Neural cell (in vitro differentiated cells): ENCODE measurements around the gene SERPINB5.

ENCODE experiments used
- EP300 ChIP-seq: fragments of 450-650 bp; conservative IDR thresholded peaks from 2 replicates; pipeline ENCODE4 v1.6.1; 2014; ENCODE audit warnings: antibody characterized with exemption, mild to moderate bottlenecking, moderate library complexity; ENCODE audit not compliant: poor library complexity, severe bottlenecking
- EZH2 ChIP-seq: fragments of 200-600, 300-800 bp; shearing (Covaris generic), sonication (generic); IDR thresholded peaks from 2 replicates; pipeline ENCODE4 v1.6.1; 2014; ENCODE audit warnings: antibody characterized with exemption, low read length, borderline replicate concordance, mild to moderate bottlenecking; ENCODE audit not compliant: insufficient read depth, poor library complexity, severe bottlenecking
- MXI1 ChIP-seq: fragments of 450-650 bp; conservative IDR thresholded peaks from 2 replicates; pipeline ENCODE4 v1.6.1; 2014; ENCODE audit warnings: antibody characterized with exemption, mild to moderate bottlenecking; ENCODE audit not compliant: poor library complexity, severe bottlenecking
- POLR2AphosphoS5 ChIP-seq: IDR thresholded peaks from 2 replicates; pipeline ENCODE4 v1.6.1; 2012
- RAD21 ChIP-seq: fragments of 450-650 bp; conservative IDR thresholded peaks from 2 replicates; pipeline ENCODE4 v1.6.1; 2014; ENCODE audit warnings: antibody characterized with exemption, mild to moderate bottlenecking, moderate library complexity
- SMC3 ChIP-seq: fragments of 450-650 bp; conservative IDR thresholded peaks from 2 replicates; pipeline ENCODE4 v1.6.1; 2014; ENCODE audit warnings: antibody characterized with exemption, mild to moderate bottlenecking, moderate library complexity; ENCODE audit not compliant: poor library complexity
- TF ChIP-seq, protein P1 (sequence below): fragments of 450-650 bp; IDR thresholded peaks from 2 replicates; pipeline ENCODE4 v1.5.1; 2014; ENCODE audit warnings: antibody characterized with exemption, mild to moderate bottlenecking, moderate library complexity; ENCODE audit not compliant: poor library complexity, severe bottlenecking
- TF ChIP-seq, protein P2 (sequence below): IDR thresholded peaks from 2 replicates; pipeline ENCODE4 v1.6.1; 2012; ENCODE audit warnings: borderline replicate concordance

DNA sequence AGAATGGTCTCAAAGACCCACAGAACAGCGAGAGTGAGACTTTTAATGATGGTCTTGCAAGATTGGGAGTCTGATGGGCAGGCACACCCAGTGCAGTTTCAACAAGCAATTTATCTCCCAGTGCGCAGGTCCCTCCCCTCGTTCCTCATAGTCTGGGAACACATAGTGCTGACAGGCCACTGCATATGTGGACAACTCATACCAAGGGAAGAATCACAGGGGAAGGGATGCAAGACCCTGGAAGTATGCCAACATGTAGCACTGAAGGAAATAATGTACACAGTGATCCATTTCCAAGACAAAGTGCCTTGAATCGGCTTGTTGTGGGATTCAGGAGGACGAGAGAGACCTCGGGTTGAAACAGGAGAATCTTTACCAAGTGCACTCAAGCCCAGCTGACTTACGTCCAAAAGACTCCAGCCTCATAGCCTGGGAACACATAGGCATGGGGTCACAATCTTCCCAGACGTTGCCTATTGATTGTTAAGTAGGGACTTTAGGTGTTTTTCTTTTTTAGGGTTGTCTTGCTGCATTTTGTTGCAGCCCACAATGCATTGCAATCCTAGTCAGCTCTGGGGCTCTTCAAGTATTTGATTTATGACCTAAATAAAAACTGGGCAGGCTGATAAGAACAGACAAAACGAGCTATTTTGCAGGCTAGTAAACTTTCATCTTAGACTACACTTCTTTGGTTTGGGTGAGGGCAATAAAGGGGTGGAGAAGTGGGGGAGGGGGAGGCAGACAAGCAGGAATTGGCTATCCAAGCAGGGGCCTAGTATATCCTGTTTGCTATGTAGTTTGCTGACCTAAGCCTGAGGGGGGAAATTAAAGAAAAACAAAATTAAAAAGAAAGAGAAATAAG, 24.7 kb upstream of the SERPINB5 start:
- TF ChIP-seq, protein P1, sequence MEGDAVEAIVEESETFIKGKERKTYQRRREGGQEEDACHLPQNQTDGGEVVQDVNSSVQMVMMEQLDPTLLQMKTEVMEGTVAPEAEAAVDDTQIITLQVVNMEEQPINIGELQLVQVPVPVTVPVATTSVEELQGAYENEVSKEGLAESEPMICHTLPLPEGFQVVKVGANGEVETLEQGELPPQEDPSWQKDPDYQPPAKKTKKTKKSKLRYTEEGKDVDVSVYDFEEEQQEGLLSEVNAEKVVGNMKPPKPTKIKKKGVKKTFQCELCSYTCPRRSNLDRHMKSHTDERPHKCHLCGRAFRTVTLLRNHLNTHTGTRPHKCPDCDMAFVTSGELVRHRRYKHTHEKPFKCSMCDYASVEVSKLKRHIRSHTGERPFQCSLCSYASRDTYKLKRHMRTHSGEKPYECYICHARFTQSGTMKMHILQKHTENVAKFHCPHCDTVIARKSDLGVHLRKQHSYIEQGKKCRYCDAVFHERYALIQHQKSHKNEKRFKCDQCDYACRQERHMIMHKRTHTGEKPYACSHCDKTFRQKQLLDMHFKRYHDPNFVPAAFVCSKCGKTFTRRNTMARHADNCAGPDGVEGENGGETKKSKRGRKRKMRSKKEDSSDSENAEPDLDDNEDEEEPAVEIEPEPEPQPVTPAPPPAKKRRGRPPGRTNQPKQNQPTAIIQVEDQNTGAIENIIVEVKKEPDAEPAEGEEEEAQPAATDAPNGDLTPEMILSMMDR = no peak
- TF ChIP-seq POLR2AphosphoS5 (no peak), MXI1 (no peak), EZH2 (no peak), EP300 (no peak), RAD21 (no peak), SMC3 (no peak)
- TF ChIP-seq, protein P2, sequence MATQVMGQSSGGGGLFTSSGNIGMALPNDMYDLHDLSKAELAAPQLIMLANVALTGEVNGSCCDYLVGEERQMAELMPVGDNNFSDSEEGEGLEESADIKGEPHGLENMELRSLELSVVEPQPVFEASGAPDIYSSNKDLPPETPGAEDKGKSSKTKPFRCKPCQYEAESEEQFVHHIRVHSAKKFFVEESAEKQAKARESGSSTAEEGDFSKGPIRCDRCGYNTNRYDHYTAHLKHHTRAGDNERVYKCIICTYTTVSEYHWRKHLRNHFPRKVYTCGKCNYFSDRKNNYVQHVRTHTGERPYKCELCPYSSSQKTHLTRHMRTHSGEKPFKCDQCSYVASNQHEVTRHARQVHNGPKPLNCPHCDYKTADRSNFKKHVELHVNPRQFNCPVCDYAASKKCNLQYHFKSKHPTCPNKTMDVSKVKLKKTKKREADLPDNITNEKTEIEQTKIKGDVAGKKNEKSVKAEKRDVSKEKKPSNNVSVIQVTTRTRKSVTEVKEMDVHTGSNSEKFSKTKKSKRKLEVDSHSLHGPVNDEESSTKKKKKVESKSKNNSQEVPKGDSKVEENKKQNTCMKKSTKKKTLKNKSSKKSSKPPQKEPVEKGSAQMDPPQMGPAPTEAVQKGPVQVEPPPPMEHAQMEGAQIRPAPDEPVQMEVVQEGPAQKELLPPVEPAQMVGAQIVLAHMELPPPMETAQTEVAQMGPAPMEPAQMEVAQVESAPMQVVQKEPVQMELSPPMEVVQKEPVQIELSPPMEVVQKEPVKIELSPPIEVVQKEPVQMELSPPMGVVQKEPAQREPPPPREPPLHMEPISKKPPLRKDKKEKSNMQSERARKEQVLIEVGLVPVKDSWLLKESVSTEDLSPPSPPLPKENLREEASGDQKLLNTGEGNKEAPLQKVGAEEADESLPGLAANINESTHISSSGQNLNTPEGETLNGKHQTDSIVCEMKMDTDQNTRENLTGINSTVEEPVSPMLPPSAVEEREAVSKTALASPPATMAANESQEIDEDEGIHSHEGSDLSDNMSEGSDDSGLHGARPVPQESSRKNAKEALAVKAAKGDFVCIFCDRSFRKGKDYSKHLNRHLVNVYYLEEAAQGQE = no peak
